IMR-90 (cell line): ENCODE results near the gene GPC6. TPM values are rescaled to one million over a fixed set of nuclear protein-coding genes. Genes with fewer than 3 reads are reported as not detected.

Experiments used
- ATAC-seq: fragments of 200-7000 bp; cut with Tn5 transposase; 2 replicates; pipeline ENCODE4 v1.9.1; 2020; ENCODE audit warnings: low read depth, mild to moderate bottlenecking, moderate library complexity
- BruUV-seq: library from RNA; stranded (reverse); fragments of 400-500 nt; replicated peaks from 2 replicates; lab custom pipeline; 2021; lab: Mats Ljungman, UMichigan
- CTCF ChIA-PET: fragments of 300-600 bp; formaldehyde crosslinking; extraction: SDS; loops from one replicate; lab custom pipeline; 2021; ENCODE audit warnings: antibody characterized with exemption; lab: Yijun Ruan, JAX
- POLR2A ChIA-PET: fragments of 300-600 bp; sonication (Branson Sonifier 250); formaldehyde crosslinking; loops from one replicate; lab custom pipeline; 2022; ENCODE audit warnings: antibody characterized with exemption; ENCODE audit not compliant: unreplicated experiment; lab: Charles Lee
- DNase-seq: peaks from one replicate; pipeline ENCODE4 v3.0.0; 2013
- H2AFZ ChIP-seq: replicated peaks from 2 replicates; pipeline ENCODE3; 2013; ENCODE audit warnings: low read length, mild to moderate bottlenecking; ENCODE audit not compliant: poor library complexity
- H2AK5ac ChIP-seq: 2 replicates; pipeline ENCODE4 v1.6.1; 2013; ENCODE audit warnings: low read depth, low read length, inconsistent platforms
- H2AK9ac ChIP-seq: replicated peaks from 2 replicates; pipeline ENCODE3; 2013; ENCODE audit warnings: mild to moderate bottlenecking, low read depth, low read length, moderate library complexity; ENCODE audit not compliant: poor library complexity
- H2BK120ac ChIP-seq: 2 replicates; pipeline ENCODE4 v1.6.1; 2013; ENCODE audit warnings: low read depth, low read length, inconsistent platforms
- H2BK15ac ChIP-seq: 3 replicates; pipeline ENCODE4 v1.6.1; 2013; ENCODE audit warnings: low read depth, low read length, inconsistent platforms
- H2BK20ac ChIP-seq: 2 replicates; pipeline ENCODE4 v1.6.1; 2013; ENCODE audit warnings: low read depth, mild to moderate bottlenecking, inconsistent platforms, low read length, moderate library complexity
- H2BK5ac ChIP-seq: 2 replicates; pipeline ENCODE4 v1.6.1; 2013; ENCODE audit warnings: mild to moderate bottlenecking, low read depth, low read length, inconsistent platforms; ENCODE audit not compliant: poor library complexity, severe bottlenecking
- H3K14ac ChIP-seq: replicated peaks from 2 replicates; pipeline ENCODE4 v1.6.1; 2013; ENCODE audit warnings: low read depth, low read length, inconsistent platforms
- H3K18ac ChIP-seq: 2 replicates; pipeline ENCODE4 v1.6.1; 2013; ENCODE audit warnings: low read depth, low read length, control low read depth
- H3K23ac ChIP-seq: 2 replicates; pipeline ENCODE4 v1.6.1; 2013; ENCODE audit warnings: low read depth, low read length, inconsistent platforms
- H3K27ac ChIP-seq: 2 replicates; pipeline ENCODE4 v1.5.1; 2013; ENCODE audit warnings: mild to moderate bottlenecking, control low read depth, low read length; ENCODE audit not compliant: insufficient read depth
- H3K27me3 ChIP-seq: 2 replicates; pipeline ENCODE4 v1.6.1; 2013; ENCODE audit warnings: low read length; ENCODE audit not compliant: control insufficient read depth, insufficient read depth
- H3K36me3 ChIP-seq: 2 replicates; pipeline ENCODE4 v1.6.1; 2013; ENCODE audit warnings: low read length, mixed read lengths; ENCODE audit not compliant: control insufficient read depth, insufficient read depth
- H3K4ac ChIP-seq: 2 replicates; pipeline ENCODE4 v1.6.1; 2013; ENCODE audit warnings: low read depth, low read length, inconsistent platforms
- H3K4me1 ChIP-seq: 2 replicates; pipeline ENCODE4 v1.6.1; 2013; ENCODE audit warnings: low read length, mixed read lengths; ENCODE audit not compliant: control insufficient read depth, insufficient read depth
- H3K4me2 ChIP-seq: 2 replicates; pipeline ENCODE4 v1.6.1; 2013; ENCODE audit warnings: low read depth, mild to moderate bottlenecking, control low read depth, low read length, moderate library complexity
- H3K4me3 ChIP-seq: 2 replicates; pipeline ENCODE4 v1.5.1; 2013; ENCODE audit warnings: low read depth, mild to moderate bottlenecking, control low read depth, low read length, moderate library complexity; ENCODE audit not compliant: insufficient read depth
- H3K56ac ChIP-seq: 2 replicates; pipeline ENCODE4 v1.6.1; 2013; ENCODE audit warnings: low read length, inconsistent platforms; ENCODE audit not compliant: insufficient read depth; ENCODE audit errors: extremely low read depth
- H3K79me1 ChIP-seq, 2 experiments: 2 replicates each; pipeline ENCODE4 v1.6.1; 2013; ENCODE audit warnings: low read length in 2 of 2, inconsistent platforms in 1 of 2, low read depth in 1 of 2
- H3K9ac ChIP-seq: 2 replicates; pipeline ENCODE4 v1.6.1; 2013; ENCODE audit warnings: low read depth, low read length, control low read depth
- H3K9me1 ChIP-seq: 2 replicates; pipeline ENCODE4 v1.6.1; 2013; ENCODE audit warnings: low read length, inconsistent platforms; ENCODE audit not compliant: insufficient read depth
- H3K9me3 ChIP-seq: 2 replicates; pipeline ENCODE4 v1.6.1; 2013; ENCODE audit warnings: low read length; ENCODE audit not compliant: control insufficient read depth, insufficient read depth
- H4K20me1 ChIP-seq: 2 replicates; pipeline ENCODE4 v1.6.1; 2013; ENCODE audit warnings: low read length, inconsistent platforms; ENCODE audit not compliant: insufficient read depth
- H4K5ac ChIP-seq: 2 replicates; pipeline ENCODE4 v1.6.1; 2013; ENCODE audit warnings: mild to moderate bottlenecking, low read depth, low read length, control low read depth
- H4K8ac ChIP-seq, 2 experiments: 2 replicates each; pipeline ENCODE4 v1.6.1; 2013; ENCODE audit warnings: low read depth in 2 of 2, low read length in 2 of 2, control low read depth in 1 of 2, inconsistent platforms in 1 of 2
- H4K91ac ChIP-seq: 2 replicates; pipeline ENCODE4 v1.6.1; 2013; ENCODE audit warnings: low read depth, low read length, inconsistent platforms; ENCODE audit not compliant: insufficient read depth
- BHLHE40 ChIP-seq: fragments of 150-350 bp; IDR thresholded peaks from 2 replicates; pipeline ENCODE4 v1.6.1; 2016; ENCODE audit warnings: mild to moderate bottlenecking, low read depth, low read length
- CEBPB ChIP-seq: IDR thresholded peaks from 2 replicates; pipeline ENCODE4 v1.6.1; 2012; ENCODE audit warnings: low read depth, low read length, improper control_type of control experiment
- CHD1 ChIP-seq: IDR thresholded peaks from 2 replicates; pipeline ENCODE4 v1.6.1; 2012; ENCODE audit warnings: low read depth, low read length, improper control_type of control experiment
- FOS ChIP-seq: fragments of 150-350 bp; IDR thresholded peaks from 2 replicates; pipeline ENCODE4 v1.6.1; 2016; ENCODE audit warnings: low read depth, low read length
- MAZ ChIP-seq: IDR thresholded peaks from 2 replicates; pipeline ENCODE4 v1.6.1; 2012; ENCODE audit warnings: low read depth, mild to moderate bottlenecking, low read length, improper control_type of control experiment, moderate library complexity, borderline replicate concordance
- POLR2A ChIP-seq: IDR thresholded peaks from 2 replicates; pipeline ENCODE4 v1.6.1; 2012; ENCODE audit warnings: mild to moderate bottlenecking, low read depth, low read length
- whole genome bisulfite sequencing, 2 experiments: methylation state at CpG; one replicate each; pipeline versions ENCODE4 v1.1.5 to v1.1.7; 2013; ENCODE audit warnings: missing lambda C conversion rate in 2 of 2; ENCODE audit not compliant: insufficient read length in 1 of 2; ENCODE audit errors: extremely low coverage in 2 of 2; 5-methylcytosine and 5-hydroxymethylcytosine counted together
- dilution Hi-C: fragments of 300-500 bp; cut with HindIII; formaldehyde crosslinking; loops from one replicate; pipeline ENCODE4 v1.14.3; 2018; ENCODE audit warnings: low sequenced_read_pairs; ENCODE audit not compliant: unreplicated experiment
- in situ Hi-C: fragments of 300-500 bp; cut with MboI; formaldehyde crosslinking; loops from 3 replicates; pipeline ENCODE4 v1.14.3; 2019; ENCODE audit warnings: low sequenced_read_pairs, inconsistent platforms, mixed read lengths
- intact Hi-C: fragments of 100-400 bp; cut with micrococcal nuclease; formaldehyde crosslinking; loops from 2 replicates; pipeline ENCODE4 v1.10.0; 2022
- polyA plus RNA-seq, 3 experiments: library from polyadenylated mRNA; depleted of rRNA; stranded (reverse); fragments of >200 nt; gene quantifications; 2 replicates each; pipeline ENCODE4 v1.2.3, GENCODE V29; 2012; ENCODE audit warnings: low replicate concordance in 1 of 3
- total RNA-seq: library from RNA; depleted of rRNA; stranded (reverse); fragments of >200 nt; gene quantifications from 2 replicates; pipeline ENCODE4 v1.2.3, GENCODE V29; 2012

The GPC6 gene
- total and polyA plus RNA-seq, 2 of the 4 experiments (the other 2 are of a cell fraction): 14.9 to 39.4 TPM

- H3K27me3 ChIP-seq: no peaks in the 10 kb centered on the region
- H3K4me1 ChIP-seq: no peaks in the 10 kb centered on the region
- no peak overlapping the region for H3K23ac ChIP-seq
- H3K4ac ChIP-seq: no peak overlapping the region
- no peak overlapping the region for H3K9ac ChIP-seq
- H2BK15ac ChIP-seq: no peak overlapping the region
- dilution Hi-C loops (no loop called here), intact Hi-C loops (loop anchor here (10.0 kb wide), 1 partner anchor 685 kb away; no protein-coding TSS in a partner anchor), in situ Hi-C loops (loop anchor here (10.0 kb wide), 1 partner anchor 1655 kb away; no protein-coding TSS in a partner anchor)
- no peaks in the 10 kb centered on the region for H3K9me3 ChIP-seq
- no peak overlapping the region for H3K4me2 ChIP-seq
- H3K18ac ChIP-seq: no peak overlapping the region
- no peak overlapping the region for H3K14ac ChIP-seq
- no peak overlapping the region for H2AFZ ChIP-seq
- H3K56ac ChIP-seq: no peak overlapping the region
- no peak overlapping the region for H2BK120ac ChIP-seq
- no peak overlapping the region for H4K91ac ChIP-seq
- no peaks in the 10 kb centered on the region for H4K20me1 ChIP-seq
- no peaks in the 10 kb centered on the region for H3K79me1 ChIP-seq
- H3K27ac ChIP-seq: no peak overlapping the region
- POLR2A ChIA-PET: no interaction called here
- no TSS peak for BruUV-seq
- no peak for TF ChIP-seq BHLHE40
- TF ChIP-seq CHD1: no peak
- no peak for TF ChIP-seq MAZ
- no peak for TF ChIP-seq POLR2A
- TF ChIP-seq CEBPB: no peak
- TF ChIP-seq FOS: no peak
- H2BK5ac ChIP-seq: no peak overlapping the region
- H3K4me3 ChIP-seq: no peak overlapping the region
- ATAC-seq (peak; percentile 85), DNase-seq (peak; percentile 56)
- no peak overlapping the region for H2BK20ac ChIP-seq
- H4K5ac ChIP-seq: no peak overlapping the region
- no CpG with 5 or more reads among the region's 1 CpG for WGBS, 2 experiments
- no peak overlapping the region for H2AK5ac ChIP-seq
- CTCF ChIA-PET: interaction anchor here (0.6 kb wide), 1 partner anchor 11 kb away, joined by 4 read pairs; no protein-coding TSS in a partner anchor
- no peaks in the 10 kb centered on the region for H3K9me1 ChIP-seq
- H2AK9ac ChIP-seq: no peak overlapping the region
- H3K36me3 ChIP-seq: no peaks in the 10 kb centered on the region
- no peak overlapping the region for H4K8ac ChIP-seq
These were observed 1143.4 kb downstream of the GPC6 start for GRCh38 chr13:94369972-94370436.
